Upper lobe of left lung (tissue), 6 donors: Measurements from ENCODE around the gene NF1. TPM values are rescaled to one million over a fixed set of nuclear protein-coding genes. Genes with fewer than 3 reads are reported as not detected.
"Not testable (repeated sequence)": the region's sequence is repeated elsewhere in the genome, so short reads cannot be mapped to it uniquely, and the experiment has no call there.

ENCODE experiments used
- ATAC-seq, 2 donors: fragments of 200-7000 bp; cut with Tn5 transposase; one replicate each; pipeline ENCODE4 v1.9.1; 2022; ENCODE audit warnings: mild to moderate bottlenecking in 2 of 2, moderate library complexity in 2 of 2; ENCODE audit not compliant: low FRiP score in 2 of 2
- DNase-seq, 2 donors: peaks; one replicate each; pipeline ENCODE4 v3.0.0-alpha.2; 2019 to 2020
- H3K27ac ChIP-seq, 4 donors: fragments of 200-600 bp; sonication (generic); one replicate each; pipeline ENCODE4 v1.5.1; 2016 to 2019
- H3K27me3 ChIP-seq, 4 donors: fragments of 200-600 bp; sonication (generic); one replicate each; pipeline ENCODE4 v1.5.1; 2017 to 2019
- H3K36me3 ChIP-seq, 4 donors: fragments of 200-600 bp; sonication (generic); one replicate each; pipeline ENCODE4 v1.5.1; 2016 to 2019
- H3K4me1 ChIP-seq, 4 donors: fragments of 200-600 bp; sonication (generic); one replicate each; pipeline ENCODE4 v1.5.1; 2018 to 2019
- H3K4me3 ChIP-seq, 4 donors: fragments of 200-600 bp; sonication (generic); one replicate each; pipeline ENCODE4 v1.5.1; 2017 to 2019; ENCODE audit warnings: mild to moderate bottlenecking in 2 of 4, moderate library complexity in 1 of 4
- H3K9me3 ChIP-seq, 4 donors: fragments of 200-600 bp; sonication (generic); one replicate each; pipeline ENCODE4 v1.5.1; 2018 to 2019
- CTCF ChIP-seq, 6 experiments: fragments of 450-650 bp in 4 of 6; fragments of 200-600 bp in 2 of 6; sonication (generic) in 2 of 6; IDR thresholded peaks; one replicate each; pipeline ENCODE4 v1.5.1; 2016 to 2019; ENCODE audit warnings: antibody characterized with exemption in 6 of 6
- EP300 ChIP-seq, 4 donors: sonication (generic); formaldehyde crosslinking; IDR thresholded peaks; one replicate each; pipeline ENCODE4 v1.5.1; 2017; ENCODE audit warnings: antibody characterized with exemption in 4 of 4, control low read depth in 2 of 4
- POLR2A ChIP-seq, 4 donors: fragments of 450-650 bp; IDR thresholded peaks; one replicate each; pipeline ENCODE4 v1.5.1; 2016 to 2017; ENCODE audit warnings: antibody characterized with exemption in 4 of 4, mild to moderate bottlenecking in 2 of 4
- POLR2AphosphoS5 ChIP-seq, 2 donors: sonication (generic); formaldehyde crosslinking; IDR thresholded peaks; one replicate each; pipeline ENCODE4 v1.5.1; 2017; ENCODE audit warnings: antibody characterized with exemption in 2 of 2
- WGBS, 2 donors: methylation state at CpG; one replicate each; pipeline ENCODE4 v1.1.5; 2017 to 2018; 5-methylcytosine and 5-hydroxymethylcytosine counted together
- total RNA-seq, 6 donors: library from RNA; depleted of rRNA in 4 of 6; stranded (reverse); fragments of >200 nt in 4 of 6; gene quantifications; one replicate each; pipeline versions ENCODE4 v1.1.0 to v1.2.1, GENCODE V29; 2016 to 2021
- donor health status: DM: no; HTN: no; CAD: no; lungs with moderate emphysema.
- donor health status: DM: no; HTN: yes; CAD: no; lungs with severe emphysema.

NF1 gene
- total RNA-seq, 6 donors from 2014 or later = 35.5 to 85.1 (median 47.1) TPM

GRCh38 chr17:31195305-31195704 lies 100.5 kb downstream of the NF1 start:
- 77 to 80% methylated on average over 5 of the region's 5 CpGs for WGBS, 2 donors
- Histone ChIP-seq H3K27ac (no peak overlapping the region), H3K9me3 (no peaks in the 10 kb centered on the region), H3K4me1 (no peaks in the 10 kb centered on the region), H3K36me3 (no peaks in the 10 kb centered on the region), H3K4me3 (no peak overlapping the region), H3K27me3 (no peaks in the 10 kb centered on the region)
- DNase-seq (no peak), ATAC-seq (no peak)
- TF ChIP-seq POLR2A (IDR thresholded peaks at IDR 0.05) (no peak), POLR2AphosphoS5 (IDR thresholded peaks at IDR 0.05) (no peak), CTCF (IDR thresholded peaks at IDR 0.05) (no peak), EP300 (IDR thresholded peaks at IDR 0.05) (no peak)

GRCh38 chr17:31198026-31198425 lies 103.2 kb downstream of the NF1 start:
- 97 to 100% methylated on average over 1 of the region's 1 CpG for WGBS, 2 donors
- TF ChIP-seq POLR2AphosphoS5 (IDR thresholded peaks at IDR 0.05) (no peak), CTCF (IDR thresholded peaks at IDR 0.05) (no peak), EP300 (IDR thresholded peaks at IDR 0.05) (no peak), POLR2A (IDR thresholded peaks at IDR 0.05) (no peak)

GRCh38 chr17:31198666-31199065 lies 103.9 kb downstream of the NF1 start:
- not testable (repeated sequence) for ATAC-seq, H3K27ac ChIP-seq, H3K36me3 ChIP-seq, H3K4me3 ChIP-seq, H3K9me3 ChIP-seq, H3K27me3 ChIP-seq, H3K4me1 ChIP-seq, DNase-seq
- 80 to 81% methylated on average over 2 of the region's 2 CpGs for WGBS, 2 donors

More at GRCh38 chr17:31198026-31198425, 103.2 kb downstream of the NF1 start:
- no peak for DNase-seq
- H3K4me3 ChIP-seq = no peak overlapping the region
- no peak for ATAC-seq
- H3K9me3 ChIP-seq = no peaks in the 10 kb centered on the region
- H3K27ac ChIP-seq = no peak overlapping the region
- H3K27me3 ChIP-seq = no peaks in the 10 kb centered on the region
- H3K36me3 ChIP-seq = peaks cover 0 to 7% (median 0%) of the 10 kb centered on the region in 4 donors
- no peaks in the 10 kb centered on the region for H3K4me1 ChIP-seq

- no peaks in the 10 kb centered on the region for H3K9me3 ChIP-seq
- no peak for ATAC-seq
- no peak overlapping the region for H3K27ac ChIP-seq
- no peak overlapping the region for H3K4me3 ChIP-seq
- DNase-seq = no peak
- 87 to 88% methylated on average over 2 of the region's 2 CpGs for WGBS, 2 donors
- H3K4me1 ChIP-seq = no peaks in the 10 kb centered on the region
- peaks cover 0 to 7% (median 0%) of the 10 kb centered on the region in 4 donors for H3K36me3 ChIP-seq
- TF ChIP-seq EP300 (IDR thresholded peaks at IDR 0.05) (no peak), POLR2A (IDR thresholded peaks at IDR 0.05) (no peak), POLR2AphosphoS5 (IDR thresholded peaks at IDR 0.05) (no peak), CTCF (IDR thresholded peaks at IDR 0.05) (no peak)
- no peaks in the 10 kb centered on the region for H3K27me3 ChIP-seq
Measured at GRCh38 chr17:31200287-31200686, 105.5 kb downstream of the NF1 start.

- ATAC-seq (peak in 1 of 2 donors; percentile 79), DNase-seq (peak in 1 of 2 donors; percentile 76)
- Histone ChIP-seq H3K27ac (no peak overlapping the region), H3K27me3 (no peaks in the 10 kb centered on the region), H3K4me3 (no peak overlapping the region), H3K4me1 (no peaks in the 10 kb centered on the region), H3K36me3 (peaks cover 0 to 19% (median 0%) of the 10 kb centered on the region in 4 donors), H3K9me3 (no peaks in the 10 kb centered on the region)
- TF ChIP-seq POLR2AphosphoS5 (IDR thresholded peaks at IDR 0.05) (no peak), CTCF (IDR thresholded peaks at IDR 0.05) (no peak)
Measured at GRCh38 chr17:31202968-31203367, 108.2 kb downstream of the NF1 start.
